Choroid plexus epithelial cell (primary cell): Measurements from ENCODE around the gene PKP1.

ENCODE experiments used
- DNase-seq: peaks from one replicate; pipeline ENCODE4 v3.0.0-alpha.2; 2010; ENCODE audit warnings: low read depth
- H3K4me3 ChIP-seq: 2 replicates; pipeline ENCODE4 v1.5.1; 2011; ENCODE audit warnings: low read depth, mild to moderate bottlenecking, control low read depth, low read length, moderate library complexity
- TF ChIP-seq, protein P1 (sequence below): conservative IDR thresholded peaks from 2 replicates; pipeline ENCODE4 v1.5.1; 2011; ENCODE audit warnings: low read depth, mild to moderate bottlenecking, control low read depth, inconsistent platforms, low read length, moderate library complexity

Gene PKP1

GRCh38 chr1:201327687-201328240 is 44.5 kb downstream of the PKP1 start:
- H3K4me3 ChIP-seq, result no peak overlapping the region
- TF ChIP-seq, protein P1, sequence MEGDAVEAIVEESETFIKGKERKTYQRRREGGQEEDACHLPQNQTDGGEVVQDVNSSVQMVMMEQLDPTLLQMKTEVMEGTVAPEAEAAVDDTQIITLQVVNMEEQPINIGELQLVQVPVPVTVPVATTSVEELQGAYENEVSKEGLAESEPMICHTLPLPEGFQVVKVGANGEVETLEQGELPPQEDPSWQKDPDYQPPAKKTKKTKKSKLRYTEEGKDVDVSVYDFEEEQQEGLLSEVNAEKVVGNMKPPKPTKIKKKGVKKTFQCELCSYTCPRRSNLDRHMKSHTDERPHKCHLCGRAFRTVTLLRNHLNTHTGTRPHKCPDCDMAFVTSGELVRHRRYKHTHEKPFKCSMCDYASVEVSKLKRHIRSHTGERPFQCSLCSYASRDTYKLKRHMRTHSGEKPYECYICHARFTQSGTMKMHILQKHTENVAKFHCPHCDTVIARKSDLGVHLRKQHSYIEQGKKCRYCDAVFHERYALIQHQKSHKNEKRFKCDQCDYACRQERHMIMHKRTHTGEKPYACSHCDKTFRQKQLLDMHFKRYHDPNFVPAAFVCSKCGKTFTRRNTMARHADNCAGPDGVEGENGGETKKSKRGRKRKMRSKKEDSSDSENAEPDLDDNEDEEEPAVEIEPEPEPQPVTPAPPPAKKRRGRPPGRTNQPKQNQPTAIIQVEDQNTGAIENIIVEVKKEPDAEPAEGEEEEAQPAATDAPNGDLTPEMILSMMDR, result no peak
- DNase-seq, result no peak

GRCh38 chr1:201328576-201328975 is 45.3 kb downstream of the PKP1 start:
- DNase-seq, result no peak
- H3K4me3 ChIP-seq, result no peak overlapping the region
- TF ChIP-seq, protein P1, result no peak

DNA sequence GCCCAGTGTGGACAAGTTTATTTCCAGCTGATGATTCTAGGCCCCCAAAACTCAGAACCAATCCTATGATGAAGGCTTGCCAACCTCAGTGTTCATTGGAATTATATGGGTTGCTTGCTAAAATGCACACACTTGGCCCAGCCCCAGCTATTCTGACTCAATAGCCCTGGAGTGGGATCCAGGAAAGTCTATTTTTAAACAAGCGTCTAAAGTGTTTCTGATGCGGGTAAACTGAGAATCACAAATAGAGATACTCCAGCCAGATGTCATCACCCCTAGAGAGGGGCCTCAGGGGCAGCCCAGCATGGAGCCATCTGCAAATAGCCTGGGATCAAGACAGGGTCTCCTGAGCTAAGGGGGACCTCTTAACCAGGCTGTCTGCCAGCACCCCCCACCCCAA is 46.0 kb downstream of the PKP1 start:
- H3K4me3 ChIP-seq, result no peak overlapping the region
- DNase-seq, result peak; percentile 48
- TF ChIP-seq, protein P1, result no peak

GRCh38 chr1:201329801-201330200 is 46.5 kb downstream of the PKP1 start:
- no peak overlapping the region for H3K4me3 ChIP-seq
- no peak for DNase-seq
- TF ChIP-seq, protein P1, result no peak

- no peak overlapping the region for H3K4me3 ChIP-seq
- TF ChIP-seq, protein P1, result no peak
- DNase-seq, result no peak
Measured at GRCh38 chr1:201330541-201330940, 47.2 kb downstream of the PKP1 start.

DNA sequence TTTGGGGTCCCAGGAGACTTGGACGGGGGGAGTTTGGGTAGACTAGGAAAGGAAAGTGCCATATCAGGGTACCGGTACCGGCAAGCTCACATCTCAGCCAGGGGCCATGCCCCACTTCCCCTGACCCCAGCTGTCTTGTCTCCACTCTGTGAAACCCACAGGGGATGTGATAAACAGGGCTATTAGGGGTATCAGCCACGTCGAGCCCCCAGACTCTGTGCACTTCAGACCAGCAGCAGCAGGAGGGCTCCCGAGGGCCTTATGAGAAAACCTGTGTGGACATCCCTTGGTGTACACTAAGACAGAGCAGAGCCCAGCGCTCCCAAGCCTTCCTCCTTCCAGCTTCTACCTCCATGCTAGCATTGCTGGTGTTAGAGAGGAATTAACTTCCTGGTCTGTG is 47.9 kb downstream of the PKP1 start:
- H3K4me3 ChIP-seq, result no peak overlapping the region
- TF ChIP-seq, protein P1, result no peak
- DNase-seq, result no peak

GRCh38 chr1:201332021-201332420 is 48.7 kb downstream of the PKP1 start:
- DNase-seq, result no peak
- TF ChIP-seq, protein P1, result no peak
- H3K4me3 ChIP-seq, result no peak overlapping the region
